Inferior parietal cortex (tissue), 1 donor: ENCODE data around the gene ZNF618.

ENCODE experiments used
- DNase-seq: peaks from one replicate; pipeline ENCODE4 v3.0.0-alpha.2; 2016; ENCODE audit errors: extremely low spot score

The ZNF618 gene

GRCh38 chr9:113957351-113957750 is 81.2 kb downstream of the ZNF618 start:
- no peak for DNase-seq

- DNase-seq: no peak
These were observed 81.8 kb downstream of the ZNF618 start for GRCh38 chr9:113957821-113958341.

DNA sequence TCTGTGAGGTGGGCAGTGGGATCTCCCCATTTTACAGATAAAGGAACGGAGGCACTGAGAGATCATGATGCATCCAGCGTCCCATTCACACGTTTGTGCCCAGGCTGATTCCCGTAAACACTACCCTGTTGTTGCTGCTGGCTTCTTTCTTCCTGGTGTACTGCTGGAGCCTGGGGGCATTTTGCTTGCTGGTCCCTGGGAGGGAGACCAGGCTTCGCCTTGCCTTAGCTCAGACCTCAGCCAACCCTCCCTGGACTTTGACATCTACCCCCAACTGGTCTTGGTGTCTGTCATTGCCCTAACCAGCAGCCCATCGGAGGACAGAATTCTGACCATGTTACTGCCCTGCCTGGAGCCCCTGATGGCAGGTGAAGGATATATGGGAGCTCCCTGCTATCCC is 82.4 kb downstream of the ZNF618 start:
- no peak for DNase-seq

DNA sequence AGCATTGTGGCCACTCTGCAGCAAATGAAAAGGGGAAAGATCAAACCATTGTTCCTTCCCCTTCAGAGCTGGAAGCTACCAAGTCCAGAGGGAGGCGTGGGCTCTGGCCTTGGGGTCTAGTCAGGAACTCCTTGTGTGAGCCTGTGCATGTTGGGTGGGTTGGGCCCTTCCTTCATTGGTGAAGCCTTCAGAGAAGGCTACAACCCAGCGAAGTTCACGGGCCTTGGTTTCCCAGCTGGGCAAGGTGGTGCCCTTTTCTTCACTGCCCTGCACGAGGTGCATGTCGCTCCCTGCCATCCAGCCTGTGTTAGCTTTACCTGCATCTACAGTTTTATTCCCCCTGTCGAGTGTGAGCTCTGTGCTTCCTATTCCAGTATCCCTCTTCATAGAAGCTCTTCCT is 84.7 kb downstream of the ZNF618 start:
- no peak for DNase-seq

- DNase-seq: no peak
These were observed 86.3 kb downstream of the ZNF618 start for GRCh38 chr9:113962396-113962795.

DNA sequence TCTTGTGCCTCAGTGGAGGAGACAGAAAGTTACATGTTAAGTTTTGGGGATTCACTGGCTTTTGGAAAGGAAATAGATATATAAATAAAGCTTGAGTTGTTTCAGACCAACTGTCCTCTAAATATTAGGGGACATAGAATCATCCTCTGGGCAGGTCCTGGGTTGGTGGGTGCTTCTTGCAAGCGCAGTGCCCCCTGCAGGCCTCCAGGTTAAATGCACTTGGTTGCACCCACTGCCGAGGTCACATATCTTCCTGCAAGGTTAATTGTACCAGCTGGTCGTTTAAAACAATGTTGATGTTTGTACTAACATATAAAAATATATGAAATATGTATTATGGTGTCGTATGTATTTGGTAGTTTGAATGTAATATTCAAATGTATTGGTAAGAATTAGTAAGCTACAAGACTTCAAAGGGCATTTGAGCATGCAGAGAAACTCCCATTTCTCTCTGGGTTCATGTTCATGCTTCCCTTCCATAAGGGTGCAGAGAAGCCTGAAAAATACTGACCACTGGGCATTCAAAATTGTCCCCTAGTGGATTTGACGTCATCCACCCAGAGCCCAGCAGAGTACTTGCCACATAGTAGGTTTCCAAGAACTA is 87.0 kb downstream of the ZNF618 start:
- peak; percentile 12 for DNase-seq

DNA sequence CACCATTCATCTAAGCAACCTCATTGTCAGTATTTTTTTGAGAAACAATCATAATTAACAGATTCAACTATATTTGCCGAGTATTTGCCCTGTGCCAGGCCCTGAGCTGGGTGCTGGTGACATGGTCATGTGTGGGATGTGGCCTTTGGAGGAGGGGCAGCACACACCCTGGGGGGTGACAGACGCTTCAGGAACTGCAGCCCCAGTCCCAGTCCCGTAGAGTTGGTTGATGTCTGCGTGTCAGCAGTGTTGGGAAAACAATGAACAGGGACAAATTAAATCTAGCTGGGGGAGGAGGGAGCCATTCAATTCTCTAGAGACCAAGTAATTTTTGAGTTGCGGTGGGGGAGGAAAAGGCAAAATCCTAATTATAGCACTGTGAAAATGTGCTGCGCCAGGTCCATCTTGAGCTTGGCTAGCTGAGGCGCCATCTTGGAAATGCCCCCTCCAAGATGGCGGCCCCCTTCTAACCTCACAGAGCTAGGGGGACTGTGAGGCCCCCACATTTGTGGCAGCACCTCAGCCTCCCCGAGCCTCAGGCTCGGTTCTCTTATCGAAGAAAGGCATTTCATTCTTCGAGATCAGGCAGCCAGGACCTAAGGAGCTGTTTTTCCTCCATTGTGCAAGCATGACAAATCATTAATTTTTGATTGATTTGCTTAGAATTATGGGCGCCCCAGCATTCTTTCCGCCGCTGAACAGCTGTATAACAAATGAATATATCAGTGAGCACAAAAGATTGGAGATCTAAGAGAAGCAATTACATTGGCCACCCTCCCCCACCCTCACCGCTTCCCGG is 87.8 kb downstream of the ZNF618 start:
- no peak for DNase-seq

DNA sequence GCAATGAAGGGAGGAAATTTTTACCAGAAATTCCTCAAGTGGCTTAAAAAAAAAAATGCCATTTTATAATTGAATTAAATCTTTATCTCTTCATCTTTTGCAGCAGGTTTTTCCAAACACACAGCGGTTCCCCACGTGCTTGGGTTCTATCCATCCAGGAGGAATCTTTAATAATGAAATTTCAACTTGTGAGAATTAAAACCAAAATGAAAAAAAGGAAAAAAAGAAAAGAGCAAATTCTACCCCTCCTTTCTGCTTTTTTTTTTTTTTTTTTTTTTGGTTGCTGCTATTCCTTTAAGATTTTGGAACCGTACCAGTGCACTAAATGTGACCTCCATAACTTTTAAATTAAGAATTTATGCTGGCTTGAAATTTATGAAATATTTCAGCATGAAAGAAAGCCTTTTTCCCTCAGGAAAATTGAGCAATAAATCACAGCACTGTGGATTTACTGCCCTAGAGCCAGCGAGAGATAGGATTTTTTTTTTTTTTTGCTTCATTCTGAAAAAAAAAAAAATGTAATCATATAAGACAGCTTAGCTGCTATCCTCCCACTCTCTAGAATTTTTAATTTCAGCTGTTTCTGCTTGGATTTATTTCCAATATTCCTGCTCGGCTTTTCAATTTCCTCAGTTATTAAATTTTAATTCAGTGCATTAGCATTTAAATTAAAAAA is 88.5 kb downstream of the ZNF618 start:
- no peak for DNase-seq

GRCh38 chr9:113966394-113966793 is 90.3 kb downstream of the ZNF618 start:
- no peak for DNase-seq

DNA sequence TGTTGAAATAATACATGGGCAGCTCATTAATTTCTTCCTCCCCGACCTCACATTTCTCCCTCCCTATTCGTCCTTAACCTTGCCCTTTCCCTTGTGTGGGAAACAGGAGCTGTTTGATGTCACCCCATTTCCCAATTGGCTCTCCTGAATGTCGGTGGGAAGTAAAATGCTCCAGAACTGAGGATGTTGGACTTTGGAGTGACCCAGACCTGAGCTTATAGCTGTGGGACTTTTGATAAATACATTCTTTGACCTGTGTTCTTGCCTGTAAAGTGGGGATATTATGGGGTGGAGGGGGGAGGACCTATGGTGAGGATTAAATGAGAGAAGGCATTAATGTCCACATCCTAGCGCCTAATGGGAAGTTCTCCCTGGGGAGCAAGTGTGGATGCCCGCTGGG is 91.3 kb downstream of the ZNF618 start:
- DNase-seq: no peak

- DNase-seq: no peak
These were observed 93.2 kb downstream of the ZNF618 start for GRCh38 chr9:113969343-113969742.

- DNase-seq: no peak
These were observed 97.1 kb downstream of the ZNF618 start for GRCh38 chr9:113973226-113973625.

- DNase-seq: no peak
These were observed 97.9 kb downstream of the ZNF618 start for GRCh38 chr9:113973963-113974413.

- no peak for DNase-seq
These were observed 100.8 kb downstream of the ZNF618 start for GRCh38 chr9:113976915-113977314.

- DNase-seq: no peak
These were observed 102.7 kb downstream of the ZNF618 start for GRCh38 chr9:113978725-113979342.

DNA sequence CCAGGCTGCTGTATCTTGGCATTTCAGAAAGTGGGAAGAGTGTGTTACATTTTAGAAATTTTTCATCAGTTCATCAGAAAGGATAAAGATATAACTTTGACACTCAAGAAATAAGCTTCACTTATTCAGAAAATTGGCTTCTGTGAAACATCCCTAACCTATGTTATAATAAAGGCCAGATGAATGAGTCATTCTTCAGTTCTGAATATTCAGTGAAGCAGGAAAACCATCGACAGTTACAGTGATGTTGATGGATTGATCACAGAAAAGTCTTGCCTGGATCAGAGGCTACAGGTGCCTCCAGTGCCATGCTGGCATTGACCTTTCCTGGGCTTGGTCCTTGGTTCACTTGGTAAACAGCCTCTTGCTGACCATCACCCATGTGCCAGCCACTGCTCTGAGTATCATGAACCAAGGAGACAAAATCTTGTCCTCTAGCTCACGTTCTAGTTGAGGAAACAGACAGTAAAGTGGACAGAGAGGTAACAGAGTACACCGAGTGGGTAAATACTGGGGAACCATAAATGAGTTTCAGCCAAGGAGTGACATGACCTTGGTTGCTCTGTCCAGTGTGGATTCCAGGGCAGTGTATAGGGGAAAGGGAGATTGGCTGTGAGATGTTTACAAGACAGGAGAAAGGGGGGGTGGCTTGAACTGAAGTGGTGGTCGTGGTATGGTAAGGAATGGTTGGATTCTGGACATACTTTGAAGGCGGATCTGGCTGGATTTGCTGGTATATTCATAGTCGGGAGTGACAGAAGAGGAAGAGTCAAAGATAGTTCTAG is 103.4 kb downstream of the ZNF618 start:
- DNase-seq: no peak

DNA sequence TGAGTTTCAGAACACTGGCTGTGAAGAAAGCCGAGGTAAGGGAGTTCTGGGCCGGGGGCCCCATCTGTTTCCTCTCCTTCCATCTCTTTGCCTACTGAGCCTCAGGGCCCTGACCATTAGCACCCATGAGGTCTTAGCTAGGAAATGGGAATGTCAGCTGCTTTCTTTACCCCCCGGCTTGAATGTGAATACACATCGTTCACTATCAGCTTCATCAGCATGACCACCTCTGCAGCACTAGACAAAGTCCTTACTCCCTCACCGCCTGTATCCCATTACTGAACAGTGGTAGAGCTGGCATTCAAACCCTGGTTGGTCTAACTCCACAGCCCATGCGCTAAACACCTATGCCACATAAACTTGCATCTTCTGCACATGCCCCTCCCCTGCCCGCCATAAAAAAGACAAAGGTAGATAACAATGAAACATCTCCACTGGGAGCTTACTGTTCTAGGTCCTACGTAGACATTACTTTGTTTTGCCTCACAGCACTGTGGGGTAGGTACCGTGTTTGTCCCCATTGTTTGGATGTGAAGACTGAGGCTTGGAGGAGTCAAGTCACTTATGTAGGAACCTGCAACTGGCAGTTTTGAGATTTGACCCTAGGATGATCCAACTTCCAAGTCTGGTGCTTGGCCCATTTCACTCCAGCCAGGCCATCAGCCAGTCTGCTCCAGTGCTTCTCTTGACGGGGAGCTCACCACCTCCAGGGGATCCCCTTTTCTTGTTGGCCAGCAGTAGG is 108.7 kb downstream of the ZNF618 start:
- DNase-seq: no peak

- no peak for DNase-seq
These were observed 110.0 kb downstream of the ZNF618 start for GRCh38 chr9:113985968-113986585.

DNA sequence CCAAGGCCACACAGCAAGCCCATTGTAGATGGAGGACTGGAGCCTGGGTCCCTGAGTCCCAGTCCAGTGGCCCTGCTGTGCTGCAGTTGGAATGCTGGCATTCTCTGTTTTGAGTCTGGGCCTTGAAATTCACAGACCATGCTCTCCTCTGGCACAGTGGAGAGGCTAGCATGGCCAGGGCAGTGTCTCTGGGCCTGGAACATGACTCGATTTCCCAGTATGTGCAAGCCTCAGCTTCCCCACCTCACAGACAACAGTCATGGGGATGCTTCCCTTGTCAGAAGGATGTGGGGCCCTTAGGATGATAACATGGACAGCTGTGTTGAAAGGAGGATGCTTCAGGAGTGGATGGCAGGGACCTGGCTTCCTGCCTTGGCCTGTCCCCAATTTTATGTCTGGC is 110.8 kb downstream of the ZNF618 start:
- DNase-seq: no peak

GRCh38 chr9:113987526-113987925 is 111.4 kb downstream of the ZNF618 start:
- DNase-seq: no peak
